ENCODE results near the gene ATF6B.

GRCh38 chr6:32167761-32168262 lies 39.8 kb upstream of the ATF6B start:
- TF ChIP-seq CTCF (IDR thresholded peaks at IDR 0.05; ENCODE audit: low read depth, low read length) (no peak), EZH2phosphoT487 (IDR thresholded peaks at IDR 0.05; ENCODE audit: low read depth) (no peak)
